GM23338 (cell line): ENCODE measurements around the gene CNOT8. TPM values are rescaled to one million over a fixed set of nuclear protein-coding genes. Genes with fewer than 3 reads are reported as not detected.
"Not testable (repeated sequence)": the region's sequence is repeated elsewhere in the genome, so short reads cannot be mapped to it uniquely, and the experiment has no call there.

Source experiments
- ATAC-seq: fragments of 200-7000 bp; cut with Tn5 transposase; 3 replicates; pipeline ENCODE4 v1.9.1; 2020
- DNase-seq: peaks from one replicate; pipeline ENCODE4 v3.0.0-alpha.2; 2015; ENCODE audit warnings: low spot score
- H2AFZ ChIP-seq: fragments of 200-600 bp; sonication (generic); 2 replicates; pipeline ENCODE4 v1.8.0; 2016; ENCODE audit warnings: antibody characterized with exemption, mild to moderate bottlenecking, moderate library complexity
- H3F3A ChIP-seq: fragments of 200-600 bp; sonication (generic); replicated peaks from 2 replicates; pipeline ENCODE4 v1.8.0; 2017; ENCODE audit warnings: antibody characterized with exemption, mixed run types, low read depth
- H3K27ac ChIP-seq: fragments of 200-600 bp; sonication (generic); 2 replicates; pipeline ENCODE4 v1.6.1; 2016; ENCODE audit warnings: low read depth
- H3K27me3 ChIP-seq: fragments of 200-600 bp; sonication (generic); 2 replicates; pipeline ENCODE4 v1.8.0; 2016; ENCODE audit warnings: mild to moderate bottlenecking, mixed run types, moderate library complexity; ENCODE audit not compliant: insufficient read depth
- H3K36me3 ChIP-seq: fragments of 200-600 bp; sonication (generic); 2 replicates; pipeline ENCODE4 v1.8.0; 2016; ENCODE audit warnings: mild to moderate bottlenecking; ENCODE audit not compliant: insufficient read depth
- H3K4me1 ChIP-seq: fragments of 200-600 bp; sonication (generic); 2 replicates; pipeline ENCODE4 v1.8.0; 2016; ENCODE audit warnings: mild to moderate bottlenecking, moderate library complexity; ENCODE audit not compliant: insufficient read depth
- H3K4me2 ChIP-seq: fragments of 200-600 bp; sonication (generic); 2 replicates; pipeline ENCODE4 v1.7.1; 2017; ENCODE audit warnings: mixed run types
- H3K4me3 ChIP-seq: fragments of 200-600 bp; sonication (generic); 2 replicates; pipeline ENCODE4 v1.6.1; 2016; ENCODE audit warnings: mixed run types
- H3K79me2 ChIP-seq: fragments of 200-600 bp; sonication (generic); replicated peaks from 2 replicates; pipeline ENCODE4 v1.8.0; 2017; ENCODE audit warnings: mild to moderate bottlenecking; ENCODE audit not compliant: insufficient read depth
- H3K9me2 ChIP-seq: fragments of 200-600 bp; sonication (generic); 2 replicates; pipeline ENCODE4 v1.8.0; 2017; ENCODE audit not compliant: insufficient read depth
- H4K20me1 ChIP-seq: fragments of 200-600 bp; sonication (generic); replicated peaks from 2 replicates; pipeline ENCODE4 v1.8.0; 2017; ENCODE audit warnings: mild to moderate bottlenecking; ENCODE audit not compliant: insufficient read depth
- H3K27ac Mint-ChIP-seq: 2 replicates; pipeline ENCODE4 v1.8.0; 2020; ENCODE audit warnings: inconsistent platforms, mild to moderate bottlenecking, moderate library complexity, mixed read lengths
- H3K27me3 Mint-ChIP-seq: 3 replicates; pipeline ENCODE4 v1.8.0; 2022; ENCODE audit warnings: low read depth, mild to moderate bottlenecking, moderate library complexity, mixed read lengths, inconsistent platforms; ENCODE audit not compliant: insufficient read depth, poor library complexity
- H3K36me3 Mint-ChIP-seq: 3 replicates; pipeline ENCODE4 v1.8.0; 2021; ENCODE audit warnings: low read depth, mild to moderate bottlenecking, inconsistent platforms, moderate library complexity, mixed read lengths
- H3K4me1 Mint-ChIP-seq: 3 replicates; pipeline ENCODE4 v1.8.0; 2020; ENCODE audit warnings: mild to moderate bottlenecking, inconsistent platforms, mixed read lengths
- H3K4me3 Mint-ChIP-seq: 3 replicates; pipeline ENCODE4 v1.8.0; 2021; ENCODE audit warnings: moderate library complexity, mild to moderate bottlenecking, inconsistent platforms, mixed read lengths
- H3K9me3 Mint-ChIP-seq: 3 replicates; pipeline ENCODE4 v1.8.0; 2020; ENCODE audit warnings: moderate library complexity, mild to moderate bottlenecking, inconsistent platforms, mixed read lengths
- CREB1 ChIP-seq: fragments of 250-450 bp; sonication (Bioruptor Pico); IDR thresholded peaks from 2 replicates; pipeline ENCODE4 v1.5.0; 2020; ENCODE audit warnings: low read depth, mild to moderate bottlenecking, moderate library complexity
- JUNB ChIP-seq: IDR thresholded peaks from one replicate; pipeline ENCODE4 v1.6.1; 2016; ENCODE audit warnings: antibody characterized with exemption; ENCODE audit not compliant: unreplicated experiment
- NANOG ChIP-seq: IDR thresholded peaks from 2 replicates; pipeline ENCODE4 v1.6.1; 2016; ENCODE audit warnings: antibody characterized with exemption, borderline replicate concordance
- STAT1 ChIP-seq: IDR thresholded peaks from one replicate; pipeline ENCODE4 v1.6.1; 2016; ENCODE audit warnings: antibody characterized with exemption; ENCODE audit not compliant: unreplicated experiment
- ZNF114 ChIP-seq: fragments of 250-450 bp; sonication (Bioruptor Pico); IDR thresholded peaks from 2 replicates; pipeline ENCODE4 v1.5.0; 2020; ENCODE audit warnings: mild to moderate bottlenecking, moderate library complexity
- polyA plus RNA-seq: library from polyadenylated mRNA; unstranded; fragments of >200 nt; fragmentation: Nextera tagmentation; extraction: Ambion mirVana; gene quantifications from 2 replicates; pipeline ENCODE4 v1.2.1, GENCODE V29; 2016
- total RNA-seq: library from RNA; depleted of rRNA; stranded (reverse); fragments of >200 nt; shearing (Covaris generic); gene quantifications from 2 replicates; pipeline ENCODE4 v1.2.3, GENCODE V29; 2014
- TF ChIP-seq, protein P1 (sequence below): IDR thresholded peaks from 2 replicates; pipeline ENCODE4 v1.6.1; 2016; ENCODE audit warnings: antibody characterized with exemption
- TF ChIP-seq, protein P2 (sequence below), 2 experiments: fragments of 200-600 bp in 1 of 2; sonication (generic) in 1 of 2; conservative IDR thresholded peaks; 2 replicates each; pipeline versions ENCODE4 v1.5.1 to v1.6.1; 2016 to 2017; ENCODE audit warnings: antibody characterized with exemption in 2 of 2, low read depth in 2 of 2, mild to moderate bottlenecking in 2 of 2, moderate library complexity in 1 of 2

Gene CNOT8
- total and polyA plus RNA-seq, 2 experiments from 2014 or later: 31.2 to 77.7 TPM

DNA sequence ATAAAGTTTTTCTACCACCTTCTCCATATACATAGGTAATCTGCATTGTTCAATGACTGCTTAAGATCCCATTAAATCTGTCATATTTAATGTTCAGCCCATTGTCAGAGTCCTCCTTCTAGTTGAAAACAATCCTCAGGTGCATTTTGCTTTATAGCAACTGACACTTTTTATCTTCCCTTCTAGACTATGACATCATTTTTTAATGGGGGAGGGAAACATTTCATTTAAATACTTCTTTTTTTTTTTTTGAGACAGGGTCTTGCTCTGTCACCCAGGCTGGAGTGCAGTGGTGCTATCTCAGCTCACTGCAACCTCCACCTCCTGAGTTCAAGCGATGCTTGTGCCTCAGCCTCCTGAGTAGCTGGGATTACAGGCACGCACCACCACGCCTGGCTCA, 25.6 kb upstream of the CNOT8 start:
- H3K4me2 ChIP-seq, H3K4me1 Mint-ChIP-seq, H3K36me3 ChIP-seq, H3K27me3 ChIP-seq, H3K4me3 Mint-ChIP-seq, H3K9me3 Mint-ChIP-seq, H3K4me1 ChIP-seq, DNase-seq, H3K27ac Mint-ChIP-seq, H3K79me2 ChIP-seq, ATAC-seq, H3K9me2 ChIP-seq, H3K4me3 ChIP-seq, H3K27ac ChIP-seq, H2AFZ ChIP-seq, H3K27me3 Mint-ChIP-seq, H3F3A ChIP-seq, H4K20me1 ChIP-seq: not testable (repeated sequence)
- H3K36me3 Mint-ChIP-seq: peaks cover 21% of the 10 kb centered on the region

DNA sequence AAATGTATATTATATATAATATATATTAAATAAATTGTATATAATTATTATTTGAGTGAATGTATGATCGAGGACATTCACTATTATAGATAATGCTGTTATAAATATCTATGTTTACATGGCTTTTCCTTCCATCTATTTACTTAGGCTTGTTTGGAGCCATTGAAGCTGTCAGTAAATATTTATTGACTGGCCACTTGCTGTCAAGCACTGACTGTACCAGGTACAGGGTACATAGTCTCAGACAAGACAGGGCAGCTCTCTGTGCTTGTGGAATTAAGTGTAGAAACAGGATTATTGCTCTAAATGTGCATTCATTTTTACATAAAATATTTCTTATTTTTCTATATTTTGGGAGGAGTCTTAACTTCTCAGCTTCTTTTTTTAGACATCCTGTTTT, 24.4 kb upstream of the CNOT8 start:
- peaks cover 5% of the 10 kb centered on the region; the same call in 2 of the 3 replicates for H3K4me1 Mint-ChIP-seq
- peaks cover 3% of the 10 kb centered on the region; the same call in 1 of the 2 replicates for H3K36me3 ChIP-seq
- no peak overlapping the region for H2AFZ ChIP-seq
- TF ChIP-seq JUNB (no peak), ZNF114 (no peak), NANOG (no peak)
- H3K27me3 Mint-ChIP-seq: peaks cover 2% of the 10 kb centered on the region
- H3K27ac ChIP-seq: no peak overlapping the region
- no peaks in the 10 kb centered on the region; the same call in 1 of the 2 replicates for H4K20me1 ChIP-seq
- no peak overlapping the region for H3K27ac Mint-ChIP-seq
- ATAC-seq: no peak
- no peaks in the 10 kb centered on the region for H3K9me3 Mint-ChIP-seq
- no peak overlapping the region for H3K4me3 ChIP-seq
- no peak overlapping the region for H3K4me2 ChIP-seq
- H3K79me2 ChIP-seq: no peaks in the 10 kb centered on the region
- H3K4me1 ChIP-seq: no peaks in the 10 kb centered on the region
- peaks cover 16% of the 10 kb centered on the region for H3K36me3 Mint-ChIP-seq
- DNase-seq: no peak
- no peaks in the 10 kb centered on the region for H3K9me2 ChIP-seq
- no peak overlapping the region for H3K4me3 Mint-ChIP-seq
- no peaks in the 10 kb centered on the region for H3K27me3 ChIP-seq
- H3F3A ChIP-seq: peaks cover 2% of the 10 kb centered on the region; the same call in 1 of the 2 replicates

- not testable (repeated sequence) for H3K27ac ChIP-seq, DNase-seq, H3K4me3 Mint-ChIP-seq
These were observed 22.8 kb upstream of the CNOT8 start for GRCh38 chr5:154835701-154836052.

GRCh38 chr5:154836225-154836624, 22.2 kb upstream of the CNOT8 start:
- no peaks in the 10 kb centered on the region for H4K20me1 ChIP-seq
- no peak overlapping the region for H3K4me2 ChIP-seq
- no peak overlapping the region for H3K4me3 Mint-ChIP-seq
- H3K27ac Mint-ChIP-seq: no peak overlapping the region
- no peak overlapping the region for H2AFZ ChIP-seq
- no peaks in the 10 kb centered on the region for H3K4me1 ChIP-seq
- peaks cover 6% of the 10 kb centered on the region; the same call in 1 of the 3 replicates for H3K36me3 Mint-ChIP-seq
- H3K4me1 Mint-ChIP-seq: peaks cover 5% of the 10 kb centered on the region; the same call in 2 of the 3 replicates
- DNase-seq: no peak
- H3K79me2 ChIP-seq: no peaks in the 10 kb centered on the region
- peaks cover 3% of the 10 kb centered on the region; the same call in 1 of the 2 replicates for H3K36me3 ChIP-seq
- H3K27me3 ChIP-seq: no peaks in the 10 kb centered on the region
- no peak overlapping the region for H3K4me3 ChIP-seq
- no peaks in the 10 kb centered on the region for H3F3A ChIP-seq
- ATAC-seq: no peak
- H3K27me3 Mint-ChIP-seq: peaks cover 2% of the 10 kb centered on the region
- no peaks in the 10 kb centered on the region for H3K9me3 Mint-ChIP-seq
- H3K9me2 ChIP-seq: no peaks in the 10 kb centered on the region
- no peak overlapping the region for H3K27ac ChIP-seq
- no peak for TF ChIP-seq STAT1
- TF ChIP-seq JUNB: no peak
- TF ChIP-seq, protein P1, sequence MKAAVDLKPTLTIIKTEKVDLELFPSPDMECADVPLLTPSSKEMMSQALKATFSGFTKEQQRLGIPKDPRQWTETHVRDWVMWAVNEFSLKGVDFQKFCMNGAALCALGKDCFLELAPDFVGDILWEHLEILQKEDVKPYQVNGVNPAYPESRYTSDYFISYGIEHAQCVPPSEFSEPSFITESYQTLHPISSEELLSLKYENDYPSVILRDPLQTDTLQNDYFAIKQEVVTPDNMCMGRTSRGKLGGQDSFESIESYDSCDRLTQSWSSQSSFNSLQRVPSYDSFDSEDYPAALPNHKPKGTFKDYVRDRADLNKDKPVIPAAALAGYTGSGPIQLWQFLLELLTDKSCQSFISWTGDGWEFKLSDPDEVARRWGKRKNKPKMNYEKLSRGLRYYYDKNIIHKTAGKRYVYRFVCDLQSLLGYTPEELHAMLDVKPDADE: no peak
- TF ChIP-seq CREB1: no peak
- TF ChIP-seq, protein P2, sequence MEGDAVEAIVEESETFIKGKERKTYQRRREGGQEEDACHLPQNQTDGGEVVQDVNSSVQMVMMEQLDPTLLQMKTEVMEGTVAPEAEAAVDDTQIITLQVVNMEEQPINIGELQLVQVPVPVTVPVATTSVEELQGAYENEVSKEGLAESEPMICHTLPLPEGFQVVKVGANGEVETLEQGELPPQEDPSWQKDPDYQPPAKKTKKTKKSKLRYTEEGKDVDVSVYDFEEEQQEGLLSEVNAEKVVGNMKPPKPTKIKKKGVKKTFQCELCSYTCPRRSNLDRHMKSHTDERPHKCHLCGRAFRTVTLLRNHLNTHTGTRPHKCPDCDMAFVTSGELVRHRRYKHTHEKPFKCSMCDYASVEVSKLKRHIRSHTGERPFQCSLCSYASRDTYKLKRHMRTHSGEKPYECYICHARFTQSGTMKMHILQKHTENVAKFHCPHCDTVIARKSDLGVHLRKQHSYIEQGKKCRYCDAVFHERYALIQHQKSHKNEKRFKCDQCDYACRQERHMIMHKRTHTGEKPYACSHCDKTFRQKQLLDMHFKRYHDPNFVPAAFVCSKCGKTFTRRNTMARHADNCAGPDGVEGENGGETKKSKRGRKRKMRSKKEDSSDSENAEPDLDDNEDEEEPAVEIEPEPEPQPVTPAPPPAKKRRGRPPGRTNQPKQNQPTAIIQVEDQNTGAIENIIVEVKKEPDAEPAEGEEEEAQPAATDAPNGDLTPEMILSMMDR (conservative IDR thresholded peaks at IDR 0.05; ENCODE audit: low read depth in 2 of 2): no peak

More at GRCh38 chr5:154835701-154836052, 22.8 kb upstream of the CNOT8 start:
- not testable (repeated sequence) for H3K9me2 ChIP-seq, H3F3A ChIP-seq, H3K9me3 Mint-ChIP-seq, H3K4me1 Mint-ChIP-seq, H3K4me3 ChIP-seq, H3K27me3 Mint-ChIP-seq, H3K36me3 Mint-ChIP-seq, H3K27ac Mint-ChIP-seq, ATAC-seq, H3K4me2 ChIP-seq, H3K79me2 ChIP-seq, H3K4me1 ChIP-seq, H2AFZ ChIP-seq, H3K27me3 ChIP-seq, H4K20me1 ChIP-seq, H3K36me3 ChIP-seq
